ENCODE data around the gene BCL7C. TPM values are rescaled to one million over a fixed set of nuclear protein-coding genes. Genes with fewer than 3 reads are reported as not detected.
A peak's percentile ranks its signal among the peaks of the same experiment; 100 is the strongest.

Gene BCL7C
- total and polyA plus RNA-seq, 12 donors: 24.2 to 68.8 (median 27.5) TPM

- DNase-seq (no peak), ATAC-seq (no peak)
- no peaks in the 10 kb centered on the region for H3K27me3 ChIP-seq
- intact Hi-C loops (cut with DNase I): no loop called here
- peaks cover 0 to 86% (median 26%) of the 10 kb centered on the region in 9 donors for H3K36me3 ChIP-seq
- H3K4me3 ChIP-seq: no peak overlapping the region
- no peaks in the 10 kb centered on the region for H3K9me3 ChIP-seq
- no peak for TF ChIP-seq CTCF (IDR thresholded peaks at IDR 0.05)
- no peak overlapping the region for H3K27ac ChIP-seq
- peaks cover 0 to 25% (median 7%) of the 10 kb centered on the region in 9 donors for H3K4me1 ChIP-seq
- WGBS, 2 donors: 91% methylated on average over 9 of the region's 9 CpGs
Measured at GRCh38 chr16:30885196-30885595, 8.7 kb downstream of the BCL7C start.

DNA sequence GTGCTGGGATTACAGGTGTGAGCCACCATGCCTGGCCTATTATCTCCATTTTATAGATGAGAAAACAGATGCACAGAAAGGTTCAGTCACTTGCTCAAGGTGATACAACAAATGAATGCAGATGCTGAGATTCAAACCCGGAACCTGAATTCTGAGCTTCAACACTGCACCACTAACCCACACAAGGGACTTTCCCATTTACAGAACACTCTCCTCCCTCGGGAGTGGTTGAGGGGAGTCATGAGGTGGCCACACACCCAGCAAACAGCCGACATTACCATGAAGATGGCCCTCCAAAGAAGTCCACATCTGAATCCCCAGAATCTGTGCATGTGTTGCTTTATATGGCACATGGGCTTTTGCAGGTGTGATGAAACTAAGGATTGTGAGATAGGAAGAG, 9.1 kb downstream of the BCL7C start:
- no peak overlapping the region for H3K4me3 ChIP-seq
- DNase-seq (no peak), ATAC-seq (no peak)
- peaks cover 0 to 25% (median 7%) of the 10 kb centered on the region in 9 donors for H3K4me1 ChIP-seq
- 88 to 91% methylated on average over 3 of the region's 3 CpGs for WGBS, 2 donors
- no peak for TF ChIP-seq CTCF (IDR thresholded peaks at IDR 0.05)
- H3K9me3 ChIP-seq: no peaks in the 10 kb centered on the region
- no peaks in the 10 kb centered on the region for H3K27me3 ChIP-seq
- intact Hi-C loops (cut with DNase I): no loop called here
- H3K36me3 ChIP-seq: peaks cover 0 to 86% (median 26%) of the 10 kb centered on the region in 9 donors
- no peak overlapping the region for H3K27ac ChIP-seq

- 66 to 69% methylated on average over 4 of the region's 4 CpGs for WGBS, 2 donors
- Histone ChIP-seq H3K4me1 (peaks cover 0 to 28% (median 7%) of the 10 kb centered on the region in 9 donors), H3K27ac (peak overlapping the region in 6 of 10 donors; percentile 7 to 78 (median 71)), H3K27me3 (no peaks in the 10 kb centered on the region), H3K4me3 (no peak overlapping the region), H3K9me3 (no peaks in the 10 kb centered on the region), H3K36me3 (peaks cover 0 to 80% (median 23%) of the 10 kb centered on the region in 9 donors)
- intact Hi-C loops (cut with DNase I): no loop called here
- TF ChIP-seq CTCF (IDR thresholded peaks at IDR 0.05): no peak
- ATAC-seq (peak in 2 of 8 donors; percentile 23 to 32), DNase-seq (no peak)
Measured at GRCh38 chr16:30882429-30883310, 11.2 kb downstream of the BCL7C start.

GRCh38 chr16:30876867-30877266, 17.0 kb downstream of the BCL7C start:
- Histone ChIP-seq H3K4me1 (peaks cover 9 to 46% (median 24%) of the 10 kb centered on the region in 9 donors), H3K27me3 (no peaks in the 10 kb centered on the region), H3K27ac (peak overlapping the region in 9 of 10 donors; percentile 92 to 98 (median 94)), H3K4me3 (peak overlapping the region in 9 of 10 donors; percentile 73 to 91 (median 83)), H3K9me3 (no peaks in the 10 kb centered on the region), H3K36me3 (peaks cover 0 to 42% (median 7%) of the 10 kb centered on the region in 9 donors)
- TF ChIP-seq CTCF (IDR thresholded peaks at IDR 0.05): peak in 1 of 9 donors; percentile 5
- DNase-seq (no peak), ATAC-seq (no peak)
- 85 to 86% methylated on average over 5 of the region's 5 CpGs for WGBS, 2 donors
- intact Hi-C loops (cut with DNase I): loop anchor here in 1 of 10 donors (10.0 kb wide), 1 partner anchor 72 kb away; no protein-coding TSS in a partner anchor
